HG03354 (cell line): ENCODE data around the gene XPO5.

Experiments
- ATAC-seq: cut with Tn5 transposase; IDR thresholded peaks from one replicate; pipeline ENCODE4 v1.9.1; 2021; ENCODE audit warnings: mild to moderate bottlenecking; ENCODE audit not compliant: unreplicated experiment, poor library complexity, severe bottlenecking

XPO5 gene

DNA sequence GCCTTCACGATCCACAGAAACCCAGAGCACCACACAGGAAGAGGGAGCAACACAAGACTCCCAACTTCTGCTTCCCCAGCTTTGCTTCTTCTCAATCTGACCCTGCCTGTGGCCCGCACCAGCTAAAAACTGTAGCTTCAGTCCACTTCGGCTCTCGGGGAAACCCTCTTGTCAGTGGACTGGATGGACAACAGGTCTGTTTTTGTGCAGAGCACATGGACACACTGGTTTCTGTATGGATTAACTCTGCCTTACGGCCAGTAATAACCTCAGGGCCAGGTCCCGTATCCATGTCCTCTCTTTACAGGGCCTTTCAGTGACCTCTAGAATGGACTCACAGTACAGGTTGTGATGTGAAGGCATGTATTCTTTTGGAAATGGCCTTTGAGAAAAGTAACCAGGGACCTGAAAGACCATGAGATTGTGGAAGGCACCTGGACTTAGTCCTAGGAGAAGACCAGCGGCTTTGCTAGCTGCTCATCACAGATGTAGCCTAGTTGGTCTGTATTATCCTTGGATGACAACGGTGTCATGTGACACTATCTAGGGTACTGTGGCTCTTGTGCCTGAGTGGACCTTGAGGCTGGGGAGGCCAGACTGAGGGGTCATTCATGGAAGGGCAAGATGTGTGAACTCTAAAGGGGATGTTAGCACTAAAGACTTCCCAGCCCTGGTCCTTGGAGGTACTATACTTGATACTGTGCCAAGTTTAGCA lies 53.1 kb downstream of the XPO5 start:
- ATAC-seq: no peak

DNA sequence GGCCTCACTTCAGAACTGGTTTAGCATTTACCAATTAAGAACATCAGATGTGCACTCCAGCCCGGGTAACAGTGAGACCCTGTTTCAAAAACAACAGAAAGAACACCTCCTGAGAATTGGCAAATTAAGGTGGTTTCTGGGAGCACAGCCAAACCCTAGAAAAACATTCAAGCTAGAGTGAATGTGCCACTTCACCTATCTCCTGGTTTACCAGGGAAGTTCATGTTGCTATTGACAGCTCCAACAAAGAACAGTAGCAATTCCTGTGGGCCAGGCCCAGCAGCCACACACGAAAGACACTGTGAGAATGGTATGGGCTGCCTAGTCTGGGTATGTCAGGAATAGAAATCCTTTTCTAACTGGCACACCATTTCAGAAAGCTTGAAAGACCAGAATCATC lies 54.0 kb downstream of the XPO5 start:
- ATAC-seq: no peak

DNA sequence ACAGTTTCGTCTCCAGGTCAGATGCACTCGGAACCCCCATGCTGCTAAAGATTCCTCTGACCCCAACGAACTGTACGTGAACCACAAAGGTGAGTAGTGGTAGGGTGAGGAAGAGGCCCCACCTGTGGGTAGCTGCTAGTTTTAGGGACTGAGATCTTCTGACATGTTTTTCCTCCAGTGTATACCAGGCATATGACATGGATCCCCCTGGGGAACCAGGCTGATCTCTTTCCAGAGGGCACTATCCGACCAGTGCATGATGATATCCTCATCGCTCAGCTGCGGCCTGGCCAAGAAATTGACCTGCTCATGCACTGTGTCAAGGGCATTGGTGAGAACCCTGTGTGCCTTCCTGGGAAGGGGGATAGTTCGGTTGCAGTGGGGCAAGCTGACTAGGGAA lies 55.7 kb downstream of the XPO5 start:
- no peak for ATAC-seq

DNA sequence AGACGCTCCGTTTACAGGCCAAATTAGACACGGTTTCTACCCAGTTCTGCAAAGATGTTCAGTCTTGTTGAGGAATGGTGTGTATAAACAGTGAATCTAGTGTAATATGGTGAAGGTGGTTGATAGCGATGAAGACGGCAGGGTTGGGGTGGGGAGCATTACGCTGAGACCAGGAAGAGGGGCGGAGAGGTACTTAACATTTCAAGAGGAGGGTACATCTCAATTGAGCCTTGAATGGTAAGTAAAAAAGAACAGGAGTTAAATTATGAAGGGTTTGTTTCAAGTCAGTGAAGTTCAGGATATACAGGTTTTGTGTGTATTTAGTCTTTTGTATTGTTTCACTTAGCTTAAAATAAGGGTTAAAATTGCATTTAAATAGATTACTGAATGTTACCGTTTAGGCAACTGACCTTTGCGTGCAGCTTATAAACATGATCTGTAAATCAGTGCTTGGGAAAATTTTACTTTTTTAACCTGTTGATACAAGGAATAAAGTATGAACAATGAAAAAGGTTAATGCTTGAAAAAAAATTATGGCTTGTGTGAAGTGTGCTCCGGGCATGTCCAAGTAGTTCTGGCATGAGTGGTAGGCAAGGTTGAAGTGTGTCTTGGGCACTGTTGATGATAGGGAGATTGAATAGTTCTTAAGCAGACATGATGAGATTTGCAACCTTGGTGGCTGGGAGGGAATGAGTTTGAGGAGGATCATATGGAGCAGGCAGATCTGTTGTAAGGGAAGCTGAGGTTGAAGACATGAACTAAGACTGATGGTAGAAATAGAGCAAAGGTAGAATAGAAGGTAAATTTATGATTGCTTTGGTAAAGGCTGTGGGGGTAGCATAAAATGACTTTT lies 58.1 kb downstream of the XPO5 start:
- ATAC-seq: no peak

DNA sequence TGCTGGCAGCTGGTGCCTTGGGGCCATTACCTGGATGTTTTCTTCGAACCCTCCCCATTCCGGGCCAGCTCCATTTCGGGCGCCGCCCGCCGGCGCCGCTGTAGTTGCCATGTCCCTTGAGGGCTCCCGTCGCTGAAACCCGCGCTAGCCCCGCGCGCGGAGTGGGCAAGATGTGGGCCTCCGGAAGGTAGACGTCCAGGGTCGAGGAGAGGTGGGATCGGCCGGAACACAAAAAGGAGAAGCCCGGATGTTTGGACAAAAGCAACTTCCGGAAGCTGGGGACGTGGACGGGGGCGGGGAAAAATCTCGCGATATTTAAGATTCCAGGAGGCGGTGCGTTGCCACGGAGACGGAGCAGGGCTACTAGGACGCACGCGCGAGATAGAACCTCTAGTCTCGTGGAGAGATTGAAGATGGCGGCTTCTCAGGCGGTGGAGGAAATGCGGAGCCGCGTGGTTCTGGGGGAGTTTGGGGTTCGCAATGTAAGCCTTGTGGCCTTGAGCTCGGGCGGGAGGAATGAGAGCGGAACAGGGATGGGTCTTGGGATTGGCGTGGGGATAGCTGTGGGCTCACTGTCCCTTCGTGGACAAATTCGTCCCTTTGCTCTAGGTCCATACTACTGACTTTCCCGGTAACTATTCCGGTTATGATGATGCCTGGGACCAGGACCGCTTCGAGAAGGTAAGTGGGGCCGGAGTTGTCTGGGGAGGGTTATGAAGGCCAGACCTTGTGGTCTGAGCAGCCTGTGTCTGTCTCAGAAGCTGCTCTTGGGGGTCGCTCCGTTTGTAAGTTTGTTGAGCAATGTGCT lies 58.9 kb downstream of the XPO5 start, which contains the start of the genes POLR1C and YIPF3:
TSS of gene POLR1C (plus strand) at position 393 of the 808 bp plus-strand sequence. CDS start at position 414, 21 bp downstream.
TSS of gene YIPF3 (minus strand) at position 230 of the 808 bp plus-strand sequence. CDS start at position 111, 119 bp downstream.
- peak; percentile 90 for ATAC-seq

DNA sequence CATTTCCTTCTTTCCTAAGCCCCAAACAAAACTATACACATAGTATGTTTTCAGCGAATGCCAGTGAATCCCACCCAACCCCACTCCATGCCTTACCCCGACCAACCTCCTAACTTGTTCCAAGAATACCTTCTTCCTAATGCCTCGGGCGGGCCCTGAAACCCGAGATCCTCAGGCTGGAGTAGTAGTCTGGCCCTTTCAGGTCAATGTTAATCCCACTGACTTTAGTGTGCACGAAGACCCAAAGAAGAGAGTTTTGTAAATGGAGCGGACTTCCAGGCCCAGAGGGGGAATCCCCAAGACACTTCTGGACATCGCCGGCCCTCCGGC lies 59.5 kb downstream of the XPO5 start:
- no peak for ATAC-seq

DNA sequence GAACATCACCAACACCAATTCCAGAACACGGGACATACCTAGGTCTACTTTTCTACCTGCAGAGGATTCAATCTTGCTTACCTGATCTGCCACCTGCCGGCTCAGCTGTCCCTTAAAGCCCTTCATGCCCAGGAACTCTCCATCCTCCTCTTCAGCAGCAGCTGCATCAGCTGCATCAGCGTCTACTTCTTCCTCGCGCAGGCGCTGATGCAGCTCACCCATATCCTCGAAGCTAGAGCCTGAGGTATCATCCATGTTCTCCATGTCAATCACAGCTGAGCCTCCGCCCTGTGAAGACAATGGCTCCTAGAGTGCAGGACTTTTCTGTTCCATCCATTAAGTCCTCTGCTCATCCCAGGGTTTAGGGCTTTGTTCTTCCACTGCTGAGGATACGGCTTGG lies 60.0 kb downstream of the XPO5 start:
- no peak for ATAC-seq

DNA sequence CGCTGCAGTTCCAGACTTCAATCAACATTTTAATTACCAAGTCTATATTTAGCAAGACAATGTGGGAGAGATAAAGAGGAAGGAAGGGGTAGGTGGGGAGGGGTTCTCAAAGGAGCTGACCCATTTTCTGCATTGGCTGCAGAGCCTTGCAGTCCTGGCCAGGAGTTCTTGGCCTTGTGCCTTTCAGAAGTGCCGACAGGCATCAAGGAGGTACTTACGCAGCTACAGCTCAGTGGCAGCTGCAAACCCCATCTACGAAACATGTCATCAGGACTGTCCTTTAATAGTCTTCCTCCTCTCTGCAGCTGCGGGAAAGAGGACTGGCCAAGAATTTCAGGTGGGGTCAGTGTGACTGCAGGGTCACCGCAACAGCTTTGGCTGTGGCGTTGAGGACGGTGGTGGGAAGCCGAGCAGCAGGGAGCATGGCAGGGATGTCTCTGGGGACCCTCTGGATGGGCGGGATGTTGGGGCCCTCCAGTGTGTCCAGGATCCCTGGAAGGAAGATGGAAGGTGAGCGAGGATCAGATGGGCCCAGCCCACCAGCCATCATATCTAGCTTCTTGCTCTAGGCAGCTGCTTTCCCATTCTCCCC lies 63.9 kb downstream of the XPO5 start:
- ATAC-seq: no peak

DNA sequence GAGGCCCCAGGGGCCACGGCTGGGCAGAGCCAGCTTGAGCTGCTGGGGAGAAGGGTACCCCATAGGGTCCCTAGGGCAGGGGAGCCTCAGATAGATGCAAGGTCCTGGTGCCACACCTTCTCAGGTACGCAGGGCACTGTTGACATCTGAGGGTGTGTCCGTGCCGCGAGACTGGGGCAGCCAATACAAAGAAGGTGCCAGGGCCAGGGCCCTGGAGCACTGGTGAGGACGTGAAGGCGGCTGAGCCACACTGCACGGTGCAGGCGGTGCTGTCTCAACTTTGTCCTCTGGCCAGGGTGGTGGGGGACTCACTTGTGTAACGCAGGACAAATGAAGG lies 65.0 kb downstream of the XPO5 start:
- no peak for ATAC-seq

DNA sequence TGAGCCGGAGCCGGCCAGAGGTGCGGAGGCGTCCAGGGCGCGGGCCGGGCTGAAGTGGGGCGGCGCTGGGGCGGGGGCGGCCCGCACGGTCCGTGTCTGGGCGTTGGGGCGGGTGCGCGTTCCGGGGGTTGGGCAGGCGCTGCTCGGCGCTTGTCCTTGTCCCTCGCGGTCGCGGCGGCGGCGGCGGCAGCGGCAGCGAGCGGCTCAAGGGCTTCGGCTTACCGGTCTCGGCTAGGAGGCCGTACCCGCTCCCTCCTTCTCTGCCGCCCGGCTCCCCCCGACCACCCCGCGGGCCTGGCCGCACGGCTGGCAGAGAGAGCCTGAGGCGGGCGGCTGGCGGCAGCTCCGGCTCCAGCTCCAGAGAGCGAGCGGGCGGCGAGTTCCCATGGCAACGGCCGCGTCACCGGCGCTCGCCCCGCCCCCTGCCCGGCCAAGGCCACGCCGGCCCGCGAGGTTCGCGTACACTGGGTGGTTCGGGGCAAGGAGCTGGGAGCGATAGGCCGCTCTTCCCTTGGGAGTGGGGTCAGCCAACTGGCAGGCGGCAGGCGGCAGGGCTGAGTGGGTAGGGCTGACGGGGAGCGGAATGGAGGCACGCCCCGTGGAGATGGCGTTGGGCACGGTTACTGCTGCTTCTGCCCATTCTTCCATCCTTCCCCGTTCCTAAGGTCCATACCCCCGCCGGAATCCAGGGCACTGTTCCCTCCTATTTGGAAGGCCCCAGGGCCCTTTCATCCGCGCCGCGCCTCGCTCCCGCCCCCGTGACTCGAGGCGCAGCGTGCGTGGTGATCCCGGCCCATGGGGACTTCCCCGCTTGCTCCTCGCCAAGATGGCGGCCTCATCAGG lies 65.6 kb downstream of the XPO5 start, which contains the start of gene LRRC73:
TSS of gene LRRC73 (minus strand) at position 363 of the 843 bp plus-strand sequence. CDS start 561 bp downstream, outside the sequence.
- peak; percentile 72 for ATAC-seq

DNA sequence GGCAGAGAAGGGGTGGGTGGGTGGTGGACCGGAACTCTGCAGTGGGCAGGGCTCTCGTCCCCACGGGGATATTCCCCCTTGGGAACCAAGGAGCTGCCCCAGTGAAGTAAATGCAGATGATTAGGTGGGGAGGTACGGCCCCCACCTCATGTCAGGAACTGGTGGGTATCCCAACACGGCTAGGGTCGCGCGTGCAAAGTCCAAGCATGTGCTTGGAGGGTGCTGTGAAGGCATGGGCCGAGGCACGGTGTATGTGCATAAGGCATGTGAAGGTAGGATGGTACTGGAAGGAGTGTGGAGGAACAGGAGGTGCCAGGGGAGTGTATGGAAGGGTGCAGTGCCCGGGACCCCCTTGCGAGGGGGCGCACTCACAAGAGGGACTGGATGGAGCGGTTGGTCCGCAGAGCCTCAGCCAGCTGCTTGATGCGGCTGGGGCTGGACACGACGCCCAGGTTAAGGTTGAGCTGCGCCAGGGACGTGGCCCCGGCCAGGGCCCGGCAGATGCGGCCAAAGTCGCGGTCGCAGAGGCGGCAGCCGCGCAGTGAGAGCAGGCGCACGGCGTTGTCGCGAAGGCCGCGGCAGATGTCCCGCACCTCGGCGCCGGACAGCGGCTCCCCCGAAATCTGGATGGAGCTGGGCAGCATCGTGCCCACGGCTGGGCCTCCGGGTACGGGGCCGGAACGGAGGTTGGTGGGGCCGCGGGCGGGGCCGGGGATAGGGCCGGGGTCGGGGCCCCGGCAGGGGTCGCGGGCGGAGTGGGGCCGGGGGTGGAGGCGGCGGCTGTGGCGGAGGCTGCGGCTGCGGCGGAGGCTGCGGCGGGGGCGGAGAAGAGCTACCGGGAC lies 66.5 kb downstream of the XPO5 start:
- ATAC-seq: peak; percentile 16

DNA sequence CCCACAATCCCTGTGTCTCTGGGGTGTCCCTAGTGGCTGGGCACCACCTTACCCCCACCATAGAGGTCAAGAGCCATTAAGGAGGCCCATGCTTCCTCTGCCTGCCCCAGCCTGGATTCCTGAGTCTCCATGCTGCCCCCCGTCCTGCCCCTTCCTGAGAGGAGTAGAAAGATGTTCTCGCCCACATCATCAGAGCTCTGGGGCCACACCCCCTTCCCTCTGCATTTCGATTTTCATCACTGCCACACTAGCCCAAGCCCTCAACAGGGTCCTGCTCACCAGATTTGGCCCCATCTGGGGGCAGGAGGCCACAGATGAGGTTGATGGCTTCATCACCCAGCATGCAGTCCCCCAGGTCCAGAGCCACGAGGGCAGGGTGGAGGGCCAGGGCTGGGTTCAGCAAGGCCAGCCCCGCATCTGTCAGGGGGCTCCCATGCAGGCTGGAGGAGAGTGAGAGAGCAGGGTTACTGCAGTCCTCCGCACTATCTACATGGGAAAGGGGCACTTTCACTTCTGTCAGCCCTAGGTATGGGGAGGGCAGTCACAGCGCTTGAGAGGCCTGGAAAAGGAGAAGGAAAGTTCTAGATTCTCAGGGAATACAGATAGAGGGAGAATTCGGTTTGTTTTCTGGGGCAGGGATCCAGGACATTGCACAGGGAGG lies 67.2 kb downstream of the XPO5 start:
- no peak for ATAC-seq

DNA sequence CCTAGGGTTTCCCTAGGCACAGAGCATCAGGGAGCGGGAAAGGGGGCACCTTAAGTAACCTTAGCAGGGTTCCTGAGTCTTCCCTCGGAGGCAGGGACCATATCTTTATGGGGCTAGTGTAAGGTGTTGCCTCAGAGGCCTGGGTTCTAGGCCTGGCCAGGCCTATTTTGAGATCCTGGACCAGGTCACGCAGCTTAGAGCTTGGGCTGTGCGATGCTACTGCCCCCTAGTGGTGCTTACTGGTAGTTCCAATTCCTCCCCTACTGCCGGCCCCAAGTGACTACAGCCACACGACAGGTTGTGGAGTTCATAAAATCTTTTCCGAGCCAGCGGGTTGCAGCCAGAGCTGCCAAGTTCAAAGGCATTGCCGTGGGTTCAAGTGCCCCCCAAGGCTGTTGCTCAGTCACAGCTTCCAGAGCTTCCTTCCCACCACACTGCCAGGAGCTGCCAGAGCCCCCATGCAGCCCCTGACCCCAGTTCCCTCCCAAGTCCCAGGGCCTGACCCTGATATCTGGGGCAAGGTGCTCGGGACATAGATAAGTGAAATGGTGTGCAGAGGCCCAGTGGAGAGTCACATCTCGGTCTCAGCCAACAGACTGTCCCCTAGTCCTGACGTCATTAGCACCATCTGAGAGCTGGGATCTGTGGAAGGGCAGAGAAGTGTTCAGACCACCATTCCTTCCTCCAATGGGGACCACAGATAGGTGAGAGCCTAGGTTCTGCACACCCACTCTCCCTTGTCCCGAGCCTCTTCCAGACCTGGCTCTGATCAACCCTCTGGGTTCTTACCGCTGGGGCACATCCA lies 69.0 kb downstream of the XPO5 start:
- peak; percentile 52 for ATAC-seq

DNA sequence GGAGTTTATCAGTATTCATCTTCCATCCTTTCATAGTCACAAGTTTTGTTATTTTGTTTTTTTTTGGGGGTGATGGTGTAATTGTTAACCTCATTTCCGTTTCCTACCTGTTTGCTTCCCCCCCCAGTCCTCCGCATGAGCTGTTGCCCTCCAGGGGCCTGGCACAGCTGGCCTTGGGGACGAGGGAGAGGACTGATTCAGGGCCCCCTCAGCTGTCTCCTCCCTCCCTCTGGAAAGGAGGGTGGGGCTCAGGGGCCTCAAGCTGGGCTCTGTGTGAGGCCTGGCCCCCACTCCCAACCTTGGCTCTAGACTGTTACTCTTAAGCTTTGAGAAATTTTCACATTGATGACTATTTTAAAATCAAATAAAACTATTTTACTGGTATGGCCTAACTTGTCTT lies 69.7 kb downstream of the XPO5 start:
- no peak for ATAC-seq

DNA sequence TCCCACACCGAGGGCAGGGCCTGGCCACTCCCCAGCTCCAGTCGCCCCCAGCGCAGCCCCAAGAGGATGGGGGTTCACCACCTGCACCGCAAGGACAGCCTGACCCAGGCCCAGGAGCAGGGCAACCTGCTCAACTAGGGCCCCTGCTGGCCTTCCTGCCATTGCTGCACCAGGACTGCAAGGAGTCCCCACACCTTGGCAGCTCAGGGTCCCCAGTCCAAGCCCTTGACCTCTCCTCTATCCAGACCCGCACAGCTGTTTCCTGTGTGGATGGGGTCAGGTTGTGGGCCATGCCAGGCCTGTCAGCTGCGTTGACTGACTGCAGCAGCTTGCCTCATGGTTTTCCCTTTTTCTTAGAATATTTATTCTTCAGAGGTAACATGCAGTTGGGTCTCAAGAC lies 70.1 kb downstream of the XPO5 start:
- no peak for ATAC-seq

DNA sequence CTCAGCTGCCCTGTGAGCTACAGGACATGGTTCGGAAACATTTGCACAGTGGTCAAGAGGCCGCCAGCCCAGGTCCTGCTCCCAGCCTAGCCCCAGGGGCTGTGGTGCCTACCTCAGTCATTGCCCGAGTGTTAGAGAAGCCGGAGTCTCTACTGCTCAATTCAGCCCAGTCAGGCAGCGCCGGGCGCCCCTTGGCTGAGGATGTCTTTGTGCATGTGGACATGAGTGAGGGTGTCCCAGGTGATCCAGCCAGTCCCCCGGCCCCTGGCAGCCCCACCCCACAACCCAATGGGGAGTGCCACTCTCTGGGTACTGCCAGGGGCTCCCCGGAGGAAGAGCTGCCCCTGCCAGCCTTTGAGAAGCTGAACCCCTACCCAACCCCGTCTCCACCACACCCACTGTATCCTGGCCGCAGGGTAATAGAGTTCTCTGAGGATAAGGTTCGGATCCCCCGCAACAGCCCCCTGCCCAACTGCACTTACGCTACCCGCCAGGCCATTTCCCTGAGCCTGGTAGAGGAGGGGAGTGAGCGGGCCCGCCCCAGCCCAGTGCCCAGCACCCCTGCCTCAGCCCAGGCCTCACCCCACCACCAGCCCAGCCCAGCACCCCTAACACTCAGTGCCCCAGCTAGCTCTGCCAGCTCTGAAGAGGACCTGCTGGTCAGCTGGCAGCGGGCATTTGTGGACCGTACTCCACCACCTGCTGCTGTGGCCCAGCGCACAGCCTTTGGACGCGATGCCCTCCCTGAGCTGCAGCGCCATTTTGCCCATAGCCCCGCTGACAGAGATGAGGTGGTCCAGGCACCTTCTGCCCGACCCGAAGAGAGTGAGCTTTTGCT lies 70.9 kb downstream of the XPO5 start:
- no peak for ATAC-seq
